A673 (cell line): ENCODE results near the gene FHIP2A. TPM values are rescaled to one million over a fixed set of nuclear protein-coding genes. Genes with fewer than 3 reads are reported as not detected.
"Not testable (repeated sequence)": the region's sequence is repeated elsewhere in the genome, so short reads cannot be mapped to it uniquely, and the experiment has no call there.

Experiments used
- BruUV-seq: library from RNA; stranded (reverse); fragments of 400-500 nt; replicated peaks from 2 replicates; lab custom pipeline; 2021; lab: Mats Ljungman, UMichigan
- CTCF ChIA-PET: fragments of 300-600 bp; sonication (Branson Sonifier 250); formaldehyde crosslinking; loops from one replicate; lab custom pipeline; 2022; ENCODE audit warnings: antibody characterized with exemption; lab: Charles Lee
- POLR2A ChIA-PET: fragments of 300-600 bp; sonication (Branson Sonifier 250); formaldehyde crosslinking; loops from one replicate; lab custom pipeline; 2022; ENCODE audit warnings: antibody characterized with exemption; ENCODE audit not compliant: low non-redundant PET; lab: Charles Lee
- DNase-seq: peaks from one replicate; pipeline ENCODE4 v3.0.0-alpha.2; 2015; ENCODE audit warnings: low spot score
- H3K27ac ChIP-seq: fragments of 200-600 bp; sonication (generic); 2 replicates; pipeline ENCODE4 v1.5.1; 2016; ENCODE audit warnings: mixed run types, low read depth, mild to moderate bottlenecking, mixed read lengths, antibody characterized with exemption, low read length; ENCODE audit not compliant: poor library complexity, severe bottlenecking
- H3K27me3 ChIP-seq: fragments of 200-600 bp; sonication (generic); replicated peaks from 2 replicates; pipeline ENCODE4 v1.6.1; 2017; ENCODE audit warnings: mixed run types, low read depth, mild to moderate bottlenecking, mixed read lengths, antibody characterized with exemption, low read length; ENCODE audit not compliant: insufficient read depth, poor library complexity
- H3K36me3 ChIP-seq: fragments of 200-600 bp; sonication (generic); 2 replicates; pipeline ENCODE4 v1.6.1; 2016; ENCODE audit warnings: mixed run types, mild to moderate bottlenecking, mixed read lengths, antibody characterized with exemption, low read length; ENCODE audit not compliant: insufficient read depth, poor library complexity, severe bottlenecking
- H3K4me1 ChIP-seq: fragments of 200-600 bp; sonication (generic); 2 replicates; pipeline ENCODE4 v1.6.1; 2017; ENCODE audit warnings: mixed run types, mild to moderate bottlenecking, mixed read lengths, antibody characterized with exemption, low read length; ENCODE audit not compliant: insufficient read depth, poor library complexity, severe bottlenecking
- H3K4me3 ChIP-seq: fragments of 200-600 bp; sonication (generic); 2 replicates; pipeline ENCODE4 v1.5.1; 2016; ENCODE audit warnings: low read depth, mixed run types, mild to moderate bottlenecking, mixed read lengths, low read length; ENCODE audit not compliant: poor library complexity, severe bottlenecking
- H3K9me3 ChIP-seq: fragments of 200-600 bp; sonication (generic); 2 replicates; pipeline ENCODE4 v1.6.1; 2016; ENCODE audit warnings: mixed run types, low read depth, mild to moderate bottlenecking, mixed read lengths, antibody characterized with exemption, low read length; ENCODE audit not compliant: poor library complexity, severe bottlenecking
- EZH2 ChIP-seq: fragments of 200-600 bp; sonication (generic); IDR thresholded peaks from 2 replicates; pipeline ENCODE4 v1.6.1; 2017; ENCODE audit warnings: borderline replicate concordance, low read depth, mild to moderate bottlenecking, mixed read lengths, antibody characterized with exemption, low read length; ENCODE audit not compliant: poor library complexity, severe bottlenecking
- intact Hi-C: fragments of 100-400 bp; cut with micrococcal nuclease; formaldehyde crosslinking; loops from one replicate; pipeline ENCODE4 v1.10.0; 2022; ENCODE audit not compliant: unreplicated experiment
- total RNA-seq: library from RNA; stranded (reverse); gene quantifications from 2 replicates; pipeline ENCODE4 v1.2.3, GENCODE V29; 2021
- TF ChIP-seq, protein P1 (sequence below): fragments of 300-800, 200-600 bp; sonication (generic); conservative IDR thresholded peaks from 2 replicates; pipeline ENCODE4 v1.5.1; 2017; ENCODE audit warnings: low read depth, mild to moderate bottlenecking, antibody characterized with exemption, low read length, moderate library complexity, mixed read lengths

The FHIP2A gene
- total RNA-seq, 1 experiment from 2014 or later = 14.4 TPM

DNA sequence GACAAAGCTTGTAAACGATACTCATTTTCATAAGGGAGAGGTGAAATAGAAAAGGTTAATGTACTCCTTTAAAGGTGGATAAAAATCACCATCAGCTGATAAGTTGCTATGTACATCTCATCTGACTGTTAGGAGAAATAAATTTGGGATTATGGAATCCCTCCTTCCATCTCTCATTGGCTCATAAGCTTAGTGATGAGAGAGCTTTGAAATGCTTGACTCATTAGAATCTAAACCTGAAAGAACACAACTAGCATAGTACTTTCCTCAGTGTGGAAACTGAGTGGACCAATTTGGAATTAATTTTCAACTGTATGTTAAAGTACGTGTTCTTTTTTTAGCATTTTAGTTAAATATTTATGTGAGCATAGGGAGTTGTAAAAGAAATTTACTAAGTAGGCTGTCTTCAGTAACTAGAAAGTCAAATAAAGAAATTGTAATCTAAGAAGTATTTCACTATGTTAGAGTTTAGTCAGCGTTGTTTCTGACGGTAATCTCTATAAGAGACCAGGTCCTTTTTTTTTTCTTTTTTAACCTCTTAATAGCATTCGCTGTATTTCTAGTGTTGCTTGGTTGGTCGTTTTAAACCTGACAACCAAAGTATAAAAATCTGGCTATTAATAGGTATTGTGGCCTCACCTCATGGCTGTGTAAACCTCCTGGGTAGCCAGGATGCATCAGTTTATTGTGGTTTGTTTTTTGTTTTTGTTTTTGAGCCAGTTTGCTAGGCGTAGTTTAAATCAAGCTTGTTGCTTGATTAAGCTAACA lies 34.4 kb downstream of the FHIP2A start:
- BruUV-seq = no TSS peak
- intact Hi-C loops = no loop called here
- no peak for DNase-seq
- TF ChIP-seq, protein P1, sequence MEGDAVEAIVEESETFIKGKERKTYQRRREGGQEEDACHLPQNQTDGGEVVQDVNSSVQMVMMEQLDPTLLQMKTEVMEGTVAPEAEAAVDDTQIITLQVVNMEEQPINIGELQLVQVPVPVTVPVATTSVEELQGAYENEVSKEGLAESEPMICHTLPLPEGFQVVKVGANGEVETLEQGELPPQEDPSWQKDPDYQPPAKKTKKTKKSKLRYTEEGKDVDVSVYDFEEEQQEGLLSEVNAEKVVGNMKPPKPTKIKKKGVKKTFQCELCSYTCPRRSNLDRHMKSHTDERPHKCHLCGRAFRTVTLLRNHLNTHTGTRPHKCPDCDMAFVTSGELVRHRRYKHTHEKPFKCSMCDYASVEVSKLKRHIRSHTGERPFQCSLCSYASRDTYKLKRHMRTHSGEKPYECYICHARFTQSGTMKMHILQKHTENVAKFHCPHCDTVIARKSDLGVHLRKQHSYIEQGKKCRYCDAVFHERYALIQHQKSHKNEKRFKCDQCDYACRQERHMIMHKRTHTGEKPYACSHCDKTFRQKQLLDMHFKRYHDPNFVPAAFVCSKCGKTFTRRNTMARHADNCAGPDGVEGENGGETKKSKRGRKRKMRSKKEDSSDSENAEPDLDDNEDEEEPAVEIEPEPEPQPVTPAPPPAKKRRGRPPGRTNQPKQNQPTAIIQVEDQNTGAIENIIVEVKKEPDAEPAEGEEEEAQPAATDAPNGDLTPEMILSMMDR = no peak
- TF ChIP-seq EZH2 = no peak
- Histone ChIP-seq H3K4me1 (no peaks in the 10 kb centered on the region), H3K27me3 (no peaks in the 10 kb centered on the region), H3K27ac (no peak overlapping the region), H3K36me3 (peaks cover 33% of the 10 kb centered on the region), H3K9me3 (no peaks in the 10 kb centered on the region), H3K4me3 (no peak overlapping the region)
- POLR2A ChIA-PET = no interaction called here
- CTCF ChIA-PET = no interaction called here

DNA sequence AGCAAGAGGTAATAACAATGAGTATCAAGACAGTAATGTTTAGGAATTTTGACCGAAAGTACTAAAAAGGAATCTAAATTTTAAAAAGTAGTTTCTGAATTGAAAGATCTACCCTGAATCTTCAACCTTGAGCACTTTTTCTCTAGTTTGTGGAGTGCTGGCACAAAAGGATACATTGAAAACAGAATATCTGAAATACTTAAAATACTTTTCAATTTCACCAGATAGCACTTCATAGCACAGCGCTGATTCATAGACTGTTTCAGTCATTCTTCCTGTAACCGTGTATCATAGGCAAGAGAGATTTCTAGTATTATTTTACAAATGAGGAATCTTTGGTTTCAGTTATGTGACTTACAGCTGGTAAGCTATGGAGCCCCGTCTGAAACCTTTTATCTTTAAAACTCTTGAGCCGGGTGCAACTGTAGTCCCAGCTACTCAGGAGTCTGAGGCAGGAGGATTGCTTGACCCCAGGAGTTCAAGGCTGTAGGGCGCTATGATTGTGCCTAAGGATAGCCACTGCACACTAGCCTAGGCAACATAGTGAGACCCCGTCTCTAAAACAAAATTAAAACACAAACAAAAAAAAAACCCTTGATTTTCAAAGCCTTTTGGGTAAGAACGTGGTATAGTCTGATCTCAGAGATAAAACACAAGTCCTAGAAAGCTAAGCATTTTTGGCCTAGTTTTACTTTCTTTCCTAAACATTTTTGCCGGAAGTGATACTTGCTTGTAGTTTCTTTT lies 35.1 kb downstream of the FHIP2A start:
- H3K4me1 ChIP-seq = no peaks in the 10 kb centered on the region
- H3K4me3 ChIP-seq = no peak overlapping the region
- intact Hi-C loops = no loop called here
- H3K36me3 ChIP-seq = peaks cover 37% of the 10 kb centered on the region
- POLR2A ChIA-PET = no interaction called here
- DNase-seq = no peak
- TF ChIP-seq, protein P1 = no peak
- TF ChIP-seq EZH2 = no peak
- no TSS peak for BruUV-seq
- CTCF ChIA-PET = no interaction called here
- H3K9me3 ChIP-seq = no peaks in the 10 kb centered on the region
- H3K27me3 ChIP-seq = no peaks in the 10 kb centered on the region
- no peak overlapping the region for H3K27ac ChIP-seq

DNA sequence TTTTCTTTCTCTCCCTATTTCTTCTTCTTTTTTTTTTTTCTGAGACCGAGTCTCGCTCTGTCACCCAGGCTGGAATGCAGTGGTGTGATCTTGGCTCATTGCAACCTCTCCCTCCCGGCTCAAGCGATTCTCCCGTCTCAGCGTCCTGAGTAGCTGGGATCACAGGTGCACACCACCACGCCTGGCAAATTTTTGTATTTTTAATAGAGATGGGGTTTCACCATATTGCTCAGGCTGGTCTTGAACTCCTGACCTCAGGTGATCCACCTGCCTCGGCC lies 35.6 kb downstream of the FHIP2A start:
- H3K36me3 ChIP-seq = peaks cover 39% of the 10 kb centered on the region
- H3K9me3 ChIP-seq, intact Hi-C loops, BruUV-seq, DNase-seq, POLR2A ChIA-PET, H3K27me3 ChIP-seq, H3K27ac ChIP-seq, H3K4me1 ChIP-seq, CTCF ChIA-PET, H3K4me3 ChIP-seq: not testable (repeated sequence)
